CD4-positive, alpha-beta T cell treated with Interleukin-17A for 1 hour (primary cell): ENCODE measurements around the gene CAMTA1.

Source experiments
- DNase-seq: peaks from one replicate; pipeline ENCODE4 v3.0.0-alpha.2; 2020

Gene CAMTA1

GRCh38 chr1:7296968-7297367, 511.7 kb downstream of the CAMTA1 start:
- DNase-seq, result no peak

- no peak for DNase-seq
Observed at GRCh38 chr1:7298145-7298544, 512.9 kb downstream of the CAMTA1 start.

GRCh38 chr1:7298749-7299151, 513.5 kb downstream of the CAMTA1 start:
- DNase-seq, result no peak

GRCh38 chr1:7299329-7299799, 514.1 kb downstream of the CAMTA1 start:
- DNase-seq, result no peak

GRCh38 chr1:7299994-7300393, 514.7 kb downstream of the CAMTA1 start:
- DNase-seq, result no peak

- no peak for DNase-seq
Observed at GRCh38 chr1:7300893-7301663, 515.8 kb downstream of the CAMTA1 start.

- DNase-seq, result no peak
Observed at GRCh38 chr1:7301664-7301981, 516.4 kb downstream of the CAMTA1 start.

- DNase-seq, result no peak
Observed at GRCh38 chr1:7302126-7302525, 516.9 kb downstream of the CAMTA1 start.

- DNase-seq, result no peak
Observed at GRCh38 chr1:7302873-7303272, 517.6 kb downstream of the CAMTA1 start.

- DNase-seq, result no peak
Observed at GRCh38 chr1:7303554-7304317, 518.5 kb downstream of the CAMTA1 start.

GRCh38 chr1:7313081-7313546, 527.9 kb downstream of the CAMTA1 start:
- no peak for DNase-seq

- DNase-seq, result no peak
Observed at GRCh38 chr1:7313826-7314225, 528.6 kb downstream of the CAMTA1 start.

- no peak for DNase-seq
Observed at GRCh38 chr1:7315316-7315715, 530.1 kb downstream of the CAMTA1 start.

GRCh38 chr1:7315946-7316345, 530.7 kb downstream of the CAMTA1 start:
- no peak for DNase-seq

- DNase-seq, result no peak
Observed at GRCh38 chr1:7317888-7318287, 532.6 kb downstream of the CAMTA1 start.

- no peak for DNase-seq
Observed at GRCh38 chr1:7319196-7319595, 533.9 kb downstream of the CAMTA1 start.

- no peak for DNase-seq
Observed at GRCh38 chr1:7320661-7321060, 535.4 kb downstream of the CAMTA1 start.

- DNase-seq, result no peak
Observed at GRCh38 chr1:7322283-7322785, 537.1 kb downstream of the CAMTA1 start.

GRCh38 chr1:7322912-7323311, 537.7 kb downstream of the CAMTA1 start:
- no peak for DNase-seq

GRCh38 chr1:7325254-7325653, 540.0 kb downstream of the CAMTA1 start:
- no peak for DNase-seq

GRCh38 chr1:7326366-7326765, 541.1 kb downstream of the CAMTA1 start:
- DNase-seq, result no peak

- no peak for DNase-seq
Observed at GRCh38 chr1:7327849-7328248, 542.6 kb downstream of the CAMTA1 start.

GRCh38 chr1:7329868-7330615, 544.8 kb downstream of the CAMTA1 start:
- DNase-seq, result no peak
